GM06990 (cell line): Measurements from ENCODE around the gene OGDH.
"Not testable (repeated sequence)": the region's sequence is repeated elsewhere in the genome, so short reads cannot be mapped to it uniquely, and the experiment has no call there.

Source experiments
- DNase-seq: peaks from one replicate; pipeline ENCODE4 v3.0.0-alpha.2; 2011; ENCODE audit not compliant: insufficient read length; ENCODE audit errors: extremely low read depth
- H3K27me3 ChIP-seq: replicated peaks from 2 replicates; pipeline ENCODE4 v1.6.0; 2011; ENCODE audit warnings: low read length; ENCODE audit not compliant: control insufficient read depth, insufficient read depth
- H3K36me3 ChIP-seq: 2 replicates; pipeline ENCODE4 v1.5.1; 2011; ENCODE audit warnings: low read length; ENCODE audit not compliant: control insufficient read depth, insufficient read depth
- H3K4me3 ChIP-seq: replicated peaks from 2 replicates; pipeline ENCODE4 v1.5.1; 2011; ENCODE audit warnings: low read depth, mild to moderate bottlenecking, control low read depth, low read length
- TF ChIP-seq, protein P1 (sequence below): IDR thresholded peaks from 2 replicates; pipeline ENCODE4 v1.5.1; 2011; ENCODE audit warnings: low read length, control low read depth, mild to moderate bottlenecking, inconsistent platforms; ENCODE audit not compliant: insufficient read depth, poor library complexity, severe bottlenecking

Gene OGDH

GRCh38 chr7:44697136-44698045 is 91.0 kb downstream of the OGDH start:
- peaks cover 52% of the 10 kb centered on the region for H3K36me3 ChIP-seq
- DNase-seq: no peak

GRCh38 chr7:44698046-44698580 is 91.7 kb downstream of the OGDH start:
- no peak for DNase-seq
- no peaks in the 10 kb centered on the region for H3K27me3 ChIP-seq
- H3K36me3 ChIP-seq: peaks cover 52% of the 10 kb centered on the region
- TF ChIP-seq, protein P1, sequence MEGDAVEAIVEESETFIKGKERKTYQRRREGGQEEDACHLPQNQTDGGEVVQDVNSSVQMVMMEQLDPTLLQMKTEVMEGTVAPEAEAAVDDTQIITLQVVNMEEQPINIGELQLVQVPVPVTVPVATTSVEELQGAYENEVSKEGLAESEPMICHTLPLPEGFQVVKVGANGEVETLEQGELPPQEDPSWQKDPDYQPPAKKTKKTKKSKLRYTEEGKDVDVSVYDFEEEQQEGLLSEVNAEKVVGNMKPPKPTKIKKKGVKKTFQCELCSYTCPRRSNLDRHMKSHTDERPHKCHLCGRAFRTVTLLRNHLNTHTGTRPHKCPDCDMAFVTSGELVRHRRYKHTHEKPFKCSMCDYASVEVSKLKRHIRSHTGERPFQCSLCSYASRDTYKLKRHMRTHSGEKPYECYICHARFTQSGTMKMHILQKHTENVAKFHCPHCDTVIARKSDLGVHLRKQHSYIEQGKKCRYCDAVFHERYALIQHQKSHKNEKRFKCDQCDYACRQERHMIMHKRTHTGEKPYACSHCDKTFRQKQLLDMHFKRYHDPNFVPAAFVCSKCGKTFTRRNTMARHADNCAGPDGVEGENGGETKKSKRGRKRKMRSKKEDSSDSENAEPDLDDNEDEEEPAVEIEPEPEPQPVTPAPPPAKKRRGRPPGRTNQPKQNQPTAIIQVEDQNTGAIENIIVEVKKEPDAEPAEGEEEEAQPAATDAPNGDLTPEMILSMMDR: no peak
- H3K4me3 ChIP-seq: no peak overlapping the region

More at GRCh38 chr7:44697136-44698045, 91.0 kb downstream of the OGDH start:
- no peaks in the 10 kb centered on the region for H3K27me3 ChIP-seq
- H3K4me3 ChIP-seq: no peak overlapping the region
- TF ChIP-seq, protein P1: no peak

DNA sequence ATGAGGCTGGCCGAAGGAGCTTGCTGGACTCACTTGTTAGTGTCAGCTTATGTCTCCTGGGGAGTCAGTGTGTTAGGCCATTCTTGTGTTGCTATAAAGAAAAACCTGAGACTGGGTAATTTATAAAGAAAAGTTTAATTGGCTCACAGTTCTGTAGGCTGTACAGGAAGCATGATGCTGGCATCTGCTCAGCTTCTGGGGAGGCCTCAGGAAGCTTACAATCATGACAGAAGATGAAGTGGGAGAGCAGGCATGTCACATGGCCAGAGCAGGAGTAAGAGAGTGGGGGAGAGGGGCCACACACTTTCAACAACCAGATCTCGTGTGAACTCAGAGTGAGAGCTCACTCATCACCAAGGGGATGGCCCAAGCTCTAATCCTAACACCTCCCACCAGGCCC is 93.2 kb downstream of the OGDH start:
- DNase-seq, H3K27me3 ChIP-seq, H3K4me3 ChIP-seq: not testable (repeated sequence)
- H3K36me3 ChIP-seq: peaks cover 46% of the 10 kb centered on the region

- no peaks in the 10 kb centered on the region for H3K27me3 ChIP-seq
- no peak for DNase-seq
- TF ChIP-seq, protein P1: no peak
- no peak overlapping the region for H3K4me3 ChIP-seq
- peaks cover 46% of the 10 kb centered on the region for H3K36me3 ChIP-seq
Measured at GRCh38 chr7:44700322-44700721, 93.9 kb downstream of the OGDH start.

- not testable (repeated sequence) for DNase-seq, H3K27me3 ChIP-seq, H3K4me3 ChIP-seq
- peaks cover 34% of the 10 kb centered on the region for H3K36me3 ChIP-seq
Measured at GRCh38 chr7:44703391-44703790, 97.0 kb downstream of the OGDH start.

DNA sequence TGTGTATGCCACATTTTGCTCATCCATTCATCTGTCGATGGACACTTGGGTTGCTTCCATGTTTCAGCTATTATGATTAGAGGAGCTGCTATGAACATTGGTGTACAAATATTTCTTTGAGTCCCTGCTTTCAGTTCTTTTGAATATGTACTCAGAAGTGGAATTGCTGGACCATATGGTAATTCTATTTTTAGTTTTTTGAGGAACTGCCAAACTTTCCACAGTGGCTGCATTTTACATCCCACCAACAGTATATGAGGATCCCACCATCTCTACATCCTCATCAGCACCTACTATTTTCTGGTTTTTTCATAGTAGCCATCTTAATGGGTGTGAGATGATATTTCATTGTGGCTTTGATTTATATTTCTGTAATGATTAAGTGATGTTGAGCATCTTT is 97.5 kb downstream of the OGDH start:
- Histone ChIP-seq H3K27me3 (no peaks in the 10 kb centered on the region), H3K4me3 (no peak overlapping the region), H3K36me3 (peaks cover 35% of the 10 kb centered on the region)
- no peak for DNase-seq
- TF ChIP-seq, protein P1: no peak
